Trophoblast cell (in vitro differentiated cells and primary cell): Measurements from ENCODE around the gene TRIM45.

Experiments
- DNase-seq, 2 donors: peaks; one replicate each; pipeline ENCODE4 v3.0.0-alpha.2; 2016
- H2AFZ ChIP-seq: 2 replicates; pipeline ENCODE4 v1.6.1; 2013; ENCODE audit warnings: low read length, moderate library complexity, mild to moderate bottlenecking; ENCODE audit not compliant: insufficient read depth, poor library complexity
- H2AK5ac ChIP-seq: 2 replicates; pipeline ENCODE4 v1.6.1; 2013; ENCODE audit warnings: mild to moderate bottlenecking, low read length
- H2BK120ac ChIP-seq: 2 replicates; pipeline ENCODE4 v1.6.1; 2013; ENCODE audit warnings: low read length, mild to moderate bottlenecking, moderate library complexity; ENCODE audit not compliant: insufficient read depth, poor library complexity
- H2BK12ac ChIP-seq: 2 replicates; pipeline ENCODE4 v1.6.1; 2013; ENCODE audit warnings: mild to moderate bottlenecking, low read length, moderate library complexity
- H2BK5ac ChIP-seq: 2 replicates; pipeline ENCODE4 v1.6.1; 2013; ENCODE audit warnings: low read length, low read depth, moderate library complexity, mild to moderate bottlenecking; ENCODE audit not compliant: poor library complexity
- H3K14ac ChIP-seq: 2 replicates; pipeline ENCODE4 v1.6.1; 2013; ENCODE audit warnings: mild to moderate bottlenecking, low read length
- H3K18ac ChIP-seq: 2 replicates; pipeline ENCODE4 v1.6.1; 2013; ENCODE audit warnings: mild to moderate bottlenecking, low read length
- H3K23ac ChIP-seq: 2 replicates; pipeline ENCODE4 v1.6.1; 2013; ENCODE audit warnings: low read length
- H3K27ac ChIP-seq: 2 replicates; pipeline ENCODE4 v1.5.1; 2013; ENCODE audit warnings: low read depth, mild to moderate bottlenecking, inconsistent platforms, low read length, moderate library complexity
- H3K27me3 ChIP-seq: 2 replicates; pipeline ENCODE4 v1.6.1; 2013; ENCODE audit warnings: inconsistent platforms, mild to moderate bottlenecking, low read length, moderate library complexity; ENCODE audit not compliant: insufficient read depth
- H3K36me3 ChIP-seq, 2 experiments: 1 replicate in 1 of 2; 2 replicates in 1 of 2; pipeline ENCODE4 v1.6.1; 2013; ENCODE audit warnings: low read length in 2 of 2, mild to moderate bottlenecking in 2 of 2, moderate library complexity in 1 of 2; ENCODE audit not compliant: insufficient read depth in 2 of 2, control insufficient read depth in 1 of 2
- H3K4ac ChIP-seq: 2 replicates; pipeline ENCODE4 v1.6.1; 2013; ENCODE audit warnings: low read depth, mild to moderate bottlenecking, low read length, moderate library complexity
- H3K4me1 ChIP-seq, 2 experiments: 1 replicate in 1 of 2; 2 replicates in 1 of 2; pipeline ENCODE4 v1.6.1; 2013; ENCODE audit warnings: low read length in 2 of 2, mild to moderate bottlenecking in 2 of 2, moderate library complexity in 1 of 2; ENCODE audit not compliant: insufficient read depth in 2 of 2, control insufficient read depth in 1 of 2
- H3K4me2 ChIP-seq: 2 replicates; pipeline ENCODE4 v1.6.1; 2013; ENCODE audit warnings: inconsistent platforms, mild to moderate bottlenecking, low read length, moderate library complexity
- H3K4me3 ChIP-seq: 2 replicates; pipeline ENCODE4 v1.5.1; 2013; ENCODE audit warnings: mild to moderate bottlenecking, low read depth, low read length, inconsistent platforms
- H3K79me1 ChIP-seq: one replicate; pipeline ENCODE4 v1.6.1; 2013; ENCODE audit warnings: low read length
- H3K79me2 ChIP-seq: 2 replicates; pipeline ENCODE4 v1.6.1; 2013; ENCODE audit warnings: low read length, mild to moderate bottlenecking; ENCODE audit not compliant: control insufficient read depth, insufficient read depth, poor library complexity
- H3K9ac ChIP-seq: 2 replicates; pipeline ENCODE4 v1.6.1; 2013; ENCODE audit warnings: mild to moderate bottlenecking, low read length
- H3K9me3 ChIP-seq: 2 replicates; pipeline ENCODE4 v1.6.1; 2013; ENCODE audit warnings: low read depth, mild to moderate bottlenecking, control low read depth, inconsistent platforms, low read length; ENCODE audit not compliant: insufficient read depth
- H4K12ac ChIP-seq: 2 replicates; pipeline ENCODE4 v1.6.1; 2013; ENCODE audit warnings: low read depth, mild to moderate bottlenecking, low read length, moderate library complexity
- H4K8ac ChIP-seq: 2 replicates; pipeline ENCODE4 v1.6.1; 2013; ENCODE audit warnings: low read depth, mild to moderate bottlenecking, low read length, moderate library complexity
- H4K91ac ChIP-seq: one replicate; pipeline ENCODE4 v1.6.1; 2013; ENCODE audit warnings: low read depth, mild to moderate bottlenecking, low read length, moderate library complexity
- WGBS: extraction: QIAGEN DNeasy Blood & Tissue Kit; methylation state at CpG from one replicate; pipeline ENCODE4 v1.1.7; 2013; ENCODE audit warnings: missing lambda C conversion rate; ENCODE audit not compliant: insufficient read length, insufficient coverage; ENCODE audit errors: extremely low coverage; 5-methylcytosine and 5-hydroxymethylcytosine counted together

TRIM45 gene

GRCh38 chr1:117097443-117097842 lies 24.1 kb downstream of the TRIM45 start:
- H3K36me3 ChIP-seq, result peaks cover 5% of the 10 kb centered on the region in 2 experiments
- peak overlapping the region; percentile 86 for H2BK12ac ChIP-seq
- WGBS, result no CpG with 5 or more reads among the region's 4 CpGs
- H3K9me3 ChIP-seq, result no peaks in the 10 kb centered on the region
- peak overlapping the region; percentile 89 for H3K27ac ChIP-seq
- H4K8ac ChIP-seq, result no peak overlapping the region
- H4K12ac ChIP-seq, result no peak overlapping the region
- H3K79me1 ChIP-seq, result peaks cover 27% of the 10 kb centered on the region
- H3K18ac ChIP-seq, result no peak overlapping the region
- H3K23ac ChIP-seq, result no peak overlapping the region
- no peak overlapping the region for H2BK120ac ChIP-seq
- H3K4me3 ChIP-seq, result no peak overlapping the region
- H3K4me2 ChIP-seq, result peak overlapping the region; percentile 13
- peak; percentile 65 to 97 for DNase-seq
- H2AFZ ChIP-seq, result no peak overlapping the region
- no peak overlapping the region for H2AK5ac ChIP-seq
- peak overlapping the region; percentile 69 for H2BK5ac ChIP-seq
- no peak overlapping the region for H3K14ac ChIP-seq
- no peak overlapping the region for H4K91ac ChIP-seq
- H3K27me3 ChIP-seq, result no peaks in the 10 kb centered on the region
- no peak overlapping the region for H3K4ac ChIP-seq
- peaks cover 17 to 28% of the 10 kb centered on the region in 2 experiments for H3K4me1 ChIP-seq
- H3K9ac ChIP-seq, result no peak overlapping the region
- H3K79me2 ChIP-seq, result peaks cover 3% of the 10 kb centered on the region

DNA sequence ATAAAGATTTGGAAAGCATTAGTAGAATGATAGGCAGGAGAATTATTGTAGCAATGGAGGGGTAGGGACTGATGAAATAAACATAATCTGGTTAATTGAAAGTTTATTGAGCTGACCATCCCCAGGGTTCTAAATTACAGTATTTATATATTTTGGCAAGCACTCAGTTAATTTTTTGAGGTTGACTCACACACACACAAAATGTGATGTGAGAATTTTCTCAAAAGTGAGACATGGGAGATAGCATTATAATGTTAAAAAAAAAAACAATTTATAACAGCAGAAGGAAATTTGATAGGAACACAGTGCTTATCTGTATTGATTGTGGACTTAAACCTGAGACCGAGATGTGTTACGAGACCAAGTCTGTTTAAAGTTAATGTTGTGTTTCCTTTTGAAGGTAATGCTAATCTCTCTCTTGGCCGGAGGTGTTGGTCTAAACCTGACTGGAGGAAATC lies 24.6 kb downstream of the TRIM45 start:
- Histone ChIP-seq H3K4me1 (peaks cover 17 to 28% of the 10 kb centered on the region in 2 experiments), H4K91ac (no peak overlapping the region), H3K14ac (no peak overlapping the region), H3K4me2 (peak overlapping the region; percentile 13), H3K4ac (no peak overlapping the region), H3K4me3 (no peak overlapping the region), H2AFZ (no peak overlapping the region), H4K12ac (no peak overlapping the region), H3K9me3 (no peaks in the 10 kb centered on the region), H2BK120ac (no peak overlapping the region), H3K9ac (no peak overlapping the region), H3K79me2 (peaks cover 3% of the 10 kb centered on the region), H3K18ac (no peak overlapping the region), H3K23ac (no peak overlapping the region), H3K36me3 (peaks cover 5% of the 10 kb centered on the region in 2 experiments), H4K8ac (no peak overlapping the region), H2BK12ac (peak overlapping the region; percentile 86), H3K27ac (peak overlapping the region; percentile 89), H2AK5ac (no peak overlapping the region), H3K27me3 (no peaks in the 10 kb centered on the region), H2BK5ac (peak overlapping the region; percentile 69), H3K79me1 (peaks cover 28% of the 10 kb centered on the region)
- no CpG with 5 or more reads among the region's 3 CpGs for WGBS
- peak in 1 of 2 donors; percentile 47 for DNase-seq

GRCh38 chr1:117094841-117095604 lies 26.5 kb downstream of the TRIM45 start:
- peak overlapping the region; percentile 54 for H3K14ac ChIP-seq
- H2BK5ac ChIP-seq, result peak overlapping the region; percentile 32
- H4K12ac ChIP-seq, result no peak overlapping the region
- no peak overlapping the region for H3K9ac ChIP-seq
- peaks cover 30% of the 10 kb centered on the region for H3K79me1 ChIP-seq
- peaks cover 17 to 28% of the 10 kb centered on the region in 2 experiments for H3K4me1 ChIP-seq
- WGBS, result no CpG with 5 or more reads among the region's 7 CpGs
- peak overlapping the region; percentile 28 for H3K18ac ChIP-seq
- no peak overlapping the region for H3K4me3 ChIP-seq
- H3K36me3 ChIP-seq, result peaks cover 2% of the 10 kb centered on the region in 2 experiments
- no peak overlapping the region for H3K4me2 ChIP-seq
- H3K9me3 ChIP-seq, result no peaks in the 10 kb centered on the region
- H3K4ac ChIP-seq, result peak overlapping the region; percentile 7
- DNase-seq, result no peak
- peak overlapping the region; percentile 65 for H2BK120ac ChIP-seq
- peak overlapping the region; percentile 97 for H4K91ac ChIP-seq
- H2AFZ ChIP-seq, result no peak overlapping the region
- H3K79me2 ChIP-seq, result peaks cover 3% of the 10 kb centered on the region
- no peak overlapping the region for H3K23ac ChIP-seq
- peak overlapping the region; percentile 97 for H3K27ac ChIP-seq
- H4K8ac ChIP-seq, result peak overlapping the region; percentile 50
- no peaks in the 10 kb centered on the region for H3K27me3 ChIP-seq
- peak overlapping the region; percentile 97 for H2BK12ac ChIP-seq
- H2AK5ac ChIP-seq, result peak overlapping the region; percentile 67

GRCh38 chr1:117093870-117094621 lies 27.5 kb downstream of the TRIM45 start:
- peak overlapping the region; percentile 48 for H4K8ac ChIP-seq
- H3K27ac ChIP-seq, result peak overlapping the region; percentile 97
- DNase-seq, result peak in 1 of 2 donors; percentile 20
- peak overlapping the region; percentile 71 for H3K14ac ChIP-seq
- H2AFZ ChIP-seq, result peak overlapping the region; percentile 11
- H2BK5ac ChIP-seq, result peak overlapping the region; percentile 96
- H3K79me2 ChIP-seq, result peaks cover 3% of the 10 kb centered on the region
- H4K91ac ChIP-seq, result peak overlapping the region; percentile 97
- H3K9me3 ChIP-seq, result no peaks in the 10 kb centered on the region
- H3K9ac ChIP-seq, result no peak overlapping the region
- peaks cover 17 to 28% of the 10 kb centered on the region in 2 experiments for H3K4me1 ChIP-seq
- no peaks in the 10 kb centered on the region for H3K27me3 ChIP-seq
- H3K4me3 ChIP-seq, result no peak overlapping the region
- peak overlapping the region; percentile 68 for H3K4ac ChIP-seq
- peaks cover 26% of the 10 kb centered on the region for H3K79me1 ChIP-seq
- H2BK12ac ChIP-seq, result peak overlapping the region; percentile 97
- peak overlapping the region; percentile 39 for H3K18ac ChIP-seq
- H3K36me3 ChIP-seq, result peaks cover 2% of the 10 kb centered on the region in 2 experiments
- no CpG with 5 or more reads among the region's 6 CpGs for WGBS
- H4K12ac ChIP-seq, result no peak overlapping the region
- peak overlapping the region; percentile 92 for H2BK120ac ChIP-seq
- no peak overlapping the region for H3K23ac ChIP-seq
- H2AK5ac ChIP-seq, result peak overlapping the region; percentile 31
- peak overlapping the region; percentile 38 for H3K4me2 ChIP-seq
